Ishikawa (cell line): ENCODE results near the gene WWTR1.

Source experiments
- CEBPB ChIP-seq: IDR thresholded peaks from 2 replicates; pipeline ENCODE4 v1.6.1; 2012
- CREB1 ChIP-seq: IDR thresholded peaks from 2 replicates; pipeline ENCODE4 v1.6.1; 2012; ENCODE audit warnings: low read depth
- EP300 ChIP-seq: IDR thresholded peaks from 2 replicates; pipeline ENCODE4 v1.6.1; 2012; ENCODE audit warnings: borderline replicate concordance
- FOXM1 ChIP-seq: IDR thresholded peaks from 2 replicates; pipeline ENCODE4 v1.6.1; 2012; ENCODE audit warnings: low read depth, borderline replicate concordance
- NFIC ChIP-seq: IDR thresholded peaks from 2 replicates; pipeline ENCODE4 v1.6.1; 2012
- RAD21 ChIP-seq: IDR thresholded peaks from 2 replicates; pipeline ENCODE4 v1.6.1; 2012; ENCODE audit warnings: low read depth
- TAF1 ChIP-seq: IDR thresholded peaks from 2 replicates; pipeline ENCODE4 v1.6.1; 2012; ENCODE audit warnings: low read depth, mild to moderate bottlenecking
- TCF12 ChIP-seq: IDR thresholded peaks from 2 replicates; pipeline ENCODE4 v1.6.1; 2012; ENCODE audit warnings: low read depth
- TEAD4 ChIP-seq: IDR thresholded peaks from 2 replicates; pipeline ENCODE4 v1.6.1; 2012
- YY1 ChIP-seq: IDR thresholded peaks from 2 replicates; pipeline ENCODE4 v1.6.1; 2012; ENCODE audit warnings: low read depth
- ZBTB7A ChIP-seq: IDR thresholded peaks from 2 replicates; pipeline ENCODE4 v1.6.1; 2012; ENCODE audit warnings: low read depth
- TF ChIP-seq, protein P1 (sequence below): IDR thresholded peaks from 2 replicates; pipeline ENCODE4 v1.6.1; 2012
- TF ChIP-seq, protein P2 (sequence below): IDR thresholded peaks from 2 replicates; pipeline ENCODE4 v1.6.1; 2012; ENCODE audit warnings: low read depth, mild to moderate bottlenecking
- TF ChIP-seq, protein P3 (sequence below): IDR thresholded peaks from 2 replicates; pipeline ENCODE4 v1.6.1; 2012

DNA sequence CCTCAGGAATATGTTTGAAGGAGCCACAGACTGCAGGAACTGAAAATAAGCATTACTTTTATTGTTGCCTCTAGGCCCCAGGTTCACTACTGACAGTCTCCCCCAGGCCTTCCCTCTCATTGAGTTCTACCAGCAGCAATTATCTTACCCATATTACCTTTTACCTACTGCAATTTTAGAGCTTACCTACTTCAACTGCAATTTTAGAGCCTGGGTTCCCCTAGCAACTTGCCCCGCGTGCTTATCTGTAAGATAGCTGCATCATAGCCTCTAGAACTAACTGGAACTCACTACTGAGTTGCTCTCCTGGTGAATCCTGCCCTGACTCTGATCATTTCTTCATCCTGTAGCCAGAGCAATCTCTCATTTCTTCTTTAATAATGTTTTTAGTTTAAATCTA lies 29.2 kb upstream of the WWTR1 start:
- no peak for TF ChIP-seq EP300
- TF ChIP-seq, protein P1, sequence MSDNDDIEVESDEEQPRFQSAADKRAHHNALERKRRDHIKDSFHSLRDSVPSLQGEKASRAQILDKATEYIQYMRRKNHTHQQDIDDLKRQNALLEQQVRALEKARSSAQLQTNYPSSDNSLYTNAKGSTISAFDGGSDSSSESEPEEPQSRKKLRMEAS = no peak
- no peak for TF ChIP-seq TAF1
- TF ChIP-seq TCF12 = no peak
- no peak for TF ChIP-seq CEBPB
- TF ChIP-seq FOXM1 = no peak
- TF ChIP-seq NFIC = no peak
- TF ChIP-seq CREB1 = no peak
- no peak for TF ChIP-seq RAD21
- TF ChIP-seq, protein P2, sequence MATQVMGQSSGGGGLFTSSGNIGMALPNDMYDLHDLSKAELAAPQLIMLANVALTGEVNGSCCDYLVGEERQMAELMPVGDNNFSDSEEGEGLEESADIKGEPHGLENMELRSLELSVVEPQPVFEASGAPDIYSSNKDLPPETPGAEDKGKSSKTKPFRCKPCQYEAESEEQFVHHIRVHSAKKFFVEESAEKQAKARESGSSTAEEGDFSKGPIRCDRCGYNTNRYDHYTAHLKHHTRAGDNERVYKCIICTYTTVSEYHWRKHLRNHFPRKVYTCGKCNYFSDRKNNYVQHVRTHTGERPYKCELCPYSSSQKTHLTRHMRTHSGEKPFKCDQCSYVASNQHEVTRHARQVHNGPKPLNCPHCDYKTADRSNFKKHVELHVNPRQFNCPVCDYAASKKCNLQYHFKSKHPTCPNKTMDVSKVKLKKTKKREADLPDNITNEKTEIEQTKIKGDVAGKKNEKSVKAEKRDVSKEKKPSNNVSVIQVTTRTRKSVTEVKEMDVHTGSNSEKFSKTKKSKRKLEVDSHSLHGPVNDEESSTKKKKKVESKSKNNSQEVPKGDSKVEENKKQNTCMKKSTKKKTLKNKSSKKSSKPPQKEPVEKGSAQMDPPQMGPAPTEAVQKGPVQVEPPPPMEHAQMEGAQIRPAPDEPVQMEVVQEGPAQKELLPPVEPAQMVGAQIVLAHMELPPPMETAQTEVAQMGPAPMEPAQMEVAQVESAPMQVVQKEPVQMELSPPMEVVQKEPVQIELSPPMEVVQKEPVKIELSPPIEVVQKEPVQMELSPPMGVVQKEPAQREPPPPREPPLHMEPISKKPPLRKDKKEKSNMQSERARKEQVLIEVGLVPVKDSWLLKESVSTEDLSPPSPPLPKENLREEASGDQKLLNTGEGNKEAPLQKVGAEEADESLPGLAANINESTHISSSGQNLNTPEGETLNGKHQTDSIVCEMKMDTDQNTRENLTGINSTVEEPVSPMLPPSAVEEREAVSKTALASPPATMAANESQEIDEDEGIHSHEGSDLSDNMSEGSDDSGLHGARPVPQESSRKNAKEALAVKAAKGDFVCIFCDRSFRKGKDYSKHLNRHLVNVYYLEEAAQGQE = no peak
- TF ChIP-seq TEAD4 = no peak
- TF ChIP-seq, protein P3, sequence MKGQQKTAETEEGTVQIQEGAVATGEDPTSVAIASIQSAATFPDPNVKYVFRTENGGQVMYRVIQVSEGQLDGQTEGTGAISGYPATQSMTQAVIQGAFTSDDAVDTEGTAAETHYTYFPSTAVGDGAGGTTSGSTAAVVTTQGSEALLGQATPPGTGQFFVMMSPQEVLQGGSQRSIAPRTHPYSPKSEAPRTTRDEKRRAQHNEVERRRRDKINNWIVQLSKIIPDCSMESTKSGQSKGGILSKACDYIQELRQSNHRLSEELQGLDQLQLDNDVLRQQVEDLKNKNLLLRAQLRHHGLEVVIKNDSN = no peak
- no peak for TF ChIP-seq ZBTB7A
- no peak for TF ChIP-seq YY1
